CD4-positive, alpha-beta T cell treated with Interleukin-12 subunit alpha and Interleukin-12 subunit beta, for 1 hour (primary cell): Measurements from ENCODE around the gene CENPW.

Experiments used
- DNase-seq: peaks from one replicate; pipeline ENCODE4 v3.0.0-alpha.2; 2020

CENPW gene

GRCh38 chr6:126339796-126340609 lies at the start of gene CENPW:
Gene CENPW (plus strand): TSS chr6:126340115. CDS start chr6:126340274, 159 bp downstream.
- peak; percentile 91 for DNase-seq

- DNase-seq: no peak
These were observed 45.9 kb upstream of the CENPW start for GRCh38 chr6:126293891-126294524.

GRCh38 chr6:126300126-126300525 lies 39.8 kb upstream of the CENPW start:
- no peak for DNase-seq

- no peak for DNase-seq
These were observed 39.2 kb upstream of the CENPW start for GRCh38 chr6:126300735-126301134.

- DNase-seq: no peak
These were observed 37.7 kb upstream of the CENPW start for GRCh38 chr6:126302191-126302590.

- DNase-seq: no peak
These were observed 32.1 kb upstream of the CENPW start for GRCh38 chr6:126307849-126308248.

GRCh38 chr6:126308362-126308761 lies 31.6 kb upstream of the CENPW start:
- DNase-seq: no peak

- no peak for DNase-seq
These were observed 27.8 kb upstream of the CENPW start for GRCh38 chr6:126312013-126312665.

GRCh38 chr6:126313941-126314340 lies 26.0 kb upstream of the CENPW start:
- DNase-seq: no peak

GRCh38 chr6:126318797-126319196 lies 21.1 kb upstream of the CENPW start:
- DNase-seq: no peak

- DNase-seq: no peak
These were observed 6.2 kb upstream of the CENPW start for GRCh38 chr6:126333729-126334128.

- no peak for DNase-seq
These were observed 4.7 kb upstream of the CENPW start for GRCh38 chr6:126335210-126335609.

GRCh38 chr6:126337323-126337722 lies 2.6 kb upstream of the CENPW start:
- no peak for DNase-seq

- DNase-seq: no peak
These were observed 1.2 kb downstream of the CENPW start for GRCh38 chr6:126341126-126341525.

GRCh38 chr6:126344181-126344580 lies 4.3 kb downstream of the CENPW start:
- DNase-seq: no peak

GRCh38 chr6:126351960-126352359 lies 12.0 kb downstream of the CENPW start:
- DNase-seq: no peak

GRCh38 chr6:126352514-126352913 lies 12.6 kb downstream of the CENPW start:
- DNase-seq: no peak

- no peak for DNase-seq
These were observed 16.6 kb downstream of the CENPW start for GRCh38 chr6:126356526-126356925.

- DNase-seq: no peak
These were observed 20.1 kb downstream of the CENPW start for GRCh38 chr6:126359936-126360537.

- no peak for DNase-seq
These were observed 22.0 kb downstream of the CENPW start for GRCh38 chr6:126361832-126362440.

- DNase-seq: no peak
These were observed 27.9 kb downstream of the CENPW start for GRCh38 chr6:126367849-126368248.

GRCh38 chr6:126372626-126373025 lies 32.7 kb downstream of the CENPW start:
- DNase-seq: no peak

- no peak for DNase-seq
These were observed 33.4 kb downstream of the CENPW start for GRCh38 chr6:126373344-126373743.
